G401 (cell line): ENCODE results near the gene MAGI1. TPM values are rescaled to one million over a fixed set of nuclear protein-coding genes. Genes with fewer than 3 reads are reported as not detected.
"Not testable (repeated sequence)": the region's sequence is repeated elsewhere in the genome, so short reads cannot be mapped to it uniquely, and the experiment has no call there.

Experiments used
- DNase-seq: peaks from one replicate; pipeline ENCODE4 v3.0.0-alpha.2; 2015; ENCODE audit warnings: low spot score
- in situ Hi-C: cut with HindIII; loops from 2 replicates; pipeline ENCODE4 v1.10.0; 2016; ENCODE audit warnings: low sequenced_read_pairs, mixed read lengths
- total RNA-seq: library from RNA; depleted of rRNA; stranded (reverse); fragments of >200 nt; shearing (Covaris generic); gene quantifications from 2 replicates; pipeline ENCODE4 v1.2.3, GENCODE V29; 2014

MAGI1 gene
- total RNA-seq, 1 experiment from 2014 or later: 7.7 TPM

GRCh38 chr3:65532749-65533148 is 506.0 kb downstream of the MAGI1 start:
- in situ Hi-C loops: no loop called here
- no peak for DNase-seq

- in situ Hi-C loops: no loop called here
- DNase-seq: no peak
Measured at GRCh38 chr3:65532215-65532614, 506.5 kb downstream of the MAGI1 start.

GRCh38 chr3:65531499-65531898 is 507.2 kb downstream of the MAGI1 start:
- in situ Hi-C loops: no loop called here
- no peak for DNase-seq

GRCh38 chr3:65526656-65527055 is 512.1 kb downstream of the MAGI1 start:
- DNase-seq: no peak
- in situ Hi-C loops: no loop called here

GRCh38 chr3:65524584-65524983 is 514.1 kb downstream of the MAGI1 start:
- in situ Hi-C loops: no loop called here
- DNase-seq: no peak

GRCh38 chr3:65523878-65524277 is 514.8 kb downstream of the MAGI1 start:
- in situ Hi-C loops: no loop called here
- no peak for DNase-seq

- in situ Hi-C loops: no loop called here
- no peak for DNase-seq
Measured at GRCh38 chr3:65521032-65521431, 517.7 kb downstream of the MAGI1 start.

- in situ Hi-C loops: no loop called here
- DNase-seq: no peak
Measured at GRCh38 chr3:65516998-65517397, 521.7 kb downstream of the MAGI1 start.

GRCh38 chr3:65514317-65514716 is 524.4 kb downstream of the MAGI1 start:
- in situ Hi-C loops, DNase-seq: not testable (repeated sequence)

GRCh38 chr3:65509423-65509794 is 529.3 kb downstream of the MAGI1 start:
- in situ Hi-C loops, DNase-seq: not testable (repeated sequence)

- in situ Hi-C loops: no loop called here
- peak; percentile 71 for DNase-seq
Measured at GRCh38 chr3:65508750-65509422, 529.8 kb downstream of the MAGI1 start.

- in situ Hi-C loops: no loop called here
- no peak for DNase-seq
Measured at GRCh38 chr3:65507437-65507836, 531.3 kb downstream of the MAGI1 start.

- in situ Hi-C loops: no loop called here
- DNase-seq: no peak
Measured at GRCh38 chr3:65503776-65504175, 534.9 kb downstream of the MAGI1 start.

GRCh38 chr3:65502526-65502925 is 536.2 kb downstream of the MAGI1 start:
- in situ Hi-C loops: no loop called here
- DNase-seq: no peak

- no peak for DNase-seq
- in situ Hi-C loops: no loop called here
Measured at GRCh38 chr3:65500398-65501306, 538.1 kb downstream of the MAGI1 start.

GRCh38 chr3:65497846-65498245 is 540.9 kb downstream of the MAGI1 start:
- in situ Hi-C loops: no loop called here
- peak; percentile 98 for DNase-seq

- in situ Hi-C loops: no loop called here
- DNase-seq: peak; percentile 47
Measured at GRCh38 chr3:65497236-65497635, 541.5 kb downstream of the MAGI1 start.

GRCh38 chr3:65493938-65494337 is 544.8 kb downstream of the MAGI1 start:
- DNase-seq: no peak
- in situ Hi-C loops: no loop called here

- in situ Hi-C loops: no loop called here
Measured at GRCh38 chr3:65493371-65493882, 545.3 kb downstream of the MAGI1 start.

GRCh38 chr3:65492249-65492648 is 546.5 kb downstream of the MAGI1 start:
- no peak for DNase-seq
- in situ Hi-C loops: no loop called here

More at GRCh38 chr3:65493371-65493882, 545.3 kb downstream of the MAGI1 start:
- no peak for DNase-seq
